Omental fat pad (tissue), 4 donors: Measurements from ENCODE around the gene DEFB124. TPM values are rescaled to one million over a fixed set of nuclear protein-coding genes. Genes with fewer than 3 reads are reported as not detected.
"Not testable (repeated sequence)": the region's sequence is repeated elsewhere in the genome, so short reads cannot be mapped to it uniquely, and the experiment has no call there.

Experiments
- ATAC-seq: fragments of 150-250 bp; one replicate; pipeline ENCODE4 v1.9.1; 2016; ENCODE audit warnings: mild to moderate bottlenecking, moderate library complexity; ENCODE audit not compliant: low FRiP score
- DNase-seq: peaks from one replicate; pipeline ENCODE4 v3.0.0-alpha.2; 2019; ENCODE audit warnings: low spot score
- CTCF ChIP-seq, 3 donors: fragments of 450-650 bp; IDR thresholded peaks; one replicate each; pipeline ENCODE4 v1.5.1; 2016 to 2017; ENCODE audit warnings: antibody characterized with exemption in 3 of 3, mild to moderate bottlenecking in 3 of 3, moderate library complexity in 2 of 3
- total RNA-seq, 4 donors: library from RNA; depleted of rRNA; stranded (reverse); fragments of >200 nt; gene quantifications; one replicate each; pipeline ENCODE4 v1.1.0, GENCODE V29; 2016

The DEFB124 gene
- 1 to 10 TPM in 1 of 4 donors, not detected in 3; 2.7 TPM for total RNA-seq

GRCh38 chr20:31474758-31475427, at the start of gene DEFB124, which contains the start of gene REM1:
Gene DEFB124, minus strand, starts transcription at chr20:31475127. Its CDS starts 2,114 bp downstream, at chr20:31473013.
Gene REM1, plus strand, starts transcription at chr20:31475288. Its CDS starts 1,158 bp downstream, at chr20:31476446.
- ATAC-seq, result peak; percentile 5
- TF ChIP-seq CTCF (IDR thresholded peaks at IDR 0.05), result no peak
- no peak for DNase-seq

GRCh38 chr20:31523361-31524283, 48.7 kb upstream of the DEFB124 start:
- TF ChIP-seq CTCF (IDR thresholded peaks at IDR 0.05), result no peak
- ATAC-seq, result peak; percentile 48
- DNase-seq, result no peak

GRCh38 chr20:31522731-31523130, 47.8 kb upstream of the DEFB124 start:
- ATAC-seq (no peak), DNase-seq (no peak)
- no peak for TF ChIP-seq CTCF (IDR thresholded peaks at IDR 0.05)

- not testable (repeated sequence) for ATAC-seq, DNase-seq
Measured at GRCh38 chr20:31521267-31521666, 46.3 kb upstream of the DEFB124 start.

- no peak for ATAC-seq
- no peak for TF ChIP-seq CTCF (IDR thresholded peaks at IDR 0.05)
- no peak for DNase-seq
Measured at GRCh38 chr20:31517373-31517772, 42.4 kb upstream of the DEFB124 start.

- ATAC-seq, result no peak
- no peak for DNase-seq
- TF ChIP-seq CTCF (IDR thresholded peaks at IDR 0.05), result no peak
Measured at GRCh38 chr20:31516651-31517050, 41.7 kb upstream of the DEFB124 start.

GRCh38 chr20:31516166-31516565, 41.2 kb upstream of the DEFB124 start:
- DNase-seq, result no peak
- no peak for ATAC-seq
- no peak for TF ChIP-seq CTCF (IDR thresholded peaks at IDR 0.05)
